ENCODE measurements around the gene MOSMO.

The MOSMO gene

GRCh38 chr16:22005746-22006145, 2.2 kb upstream of the MOSMO start:
- peaks cover 49% of the 10 kb centered on the region for H3K4me1 Mint-ChIP-seq
- H3K36me3 Mint-ChIP-seq (ENCODE audit: low read depth), result no peaks in the 10 kb centered on the region
- H3K27ac Mint-ChIP-seq, result no peak overlapping the region
- H3K27me3 Mint-ChIP-seq (ENCODE audit: low read depth), result peaks cover 15% of the 10 kb centered on the region
- H3K9me3 Mint-ChIP-seq, result no peaks in the 10 kb centered on the region
- H3K4me3 Mint-ChIP-seq, result peak overlapping the region; percentile 85 to 91 (median 90)
- no peak for TF ChIP-seq CTCF (IDR thresholded peaks at IDR 0.05; ENCODE audit: unreplicated experiment in 3 of 3)

- Mint-ChIP-seq H3K9me3 (no peaks in the 10 kb centered on the region), H3K27me3 (ENCODE audit: low read depth) (peaks cover 15% of the 10 kb centered on the region), H3K4me1 (peaks cover 42% of the 10 kb centered on the region), H3K4me3 (peak overlapping the region; percentile 85 to 91 (median 90)), H3K36me3 (ENCODE audit: low read depth) (no peaks in the 10 kb centered on the region), H3K27ac (peak overlapping the region in 1 of 3 experiments; percentile 69)
- no peak for TF ChIP-seq CTCF (IDR thresholded peaks at IDR 0.05; ENCODE audit: unreplicated experiment in 3 of 3)
These were observed 1.3 kb upstream of the MOSMO start for GRCh38 chr16:22006636-22007035.

GRCh38 chr16:22007159-22007508, 777 bp upstream of the MOSMO start:
- Mint-ChIP-seq H3K36me3 (ENCODE audit: low read depth) (no peaks in the 10 kb centered on the region), H3K4me1 (peaks cover 42% of the 10 kb centered on the region), H3K27me3 (ENCODE audit: low read depth) (peaks cover 15% of the 10 kb centered on the region), H3K4me3 (peak overlapping the region; percentile 85 to 91 (median 90)), H3K27ac (peak overlapping the region; percentile 0 to 69 (median 42)), H3K9me3 (no peaks in the 10 kb centered on the region)
- no peak for TF ChIP-seq CTCF (IDR thresholded peaks at IDR 0.05; ENCODE audit: unreplicated experiment in 3 of 3)

GRCh38 chr16:22008215-22009059, 526 bp downstream of the MOSMO start:
- Mint-ChIP-seq H3K9me3 (no peaks in the 10 kb centered on the region), H3K36me3 (ENCODE audit: low read depth) (no peaks in the 10 kb centered on the region), H3K4me3 (peak overlapping the region; percentile 87 to 95 (median 94)), H3K27ac (peak overlapping the region in 2 of 3 experiments; percentile 55), H3K4me1 (peaks cover 42% of the 10 kb centered on the region), H3K27me3 (ENCODE audit: low read depth) (peaks cover 15% of the 10 kb centered on the region)
- no peak for TF ChIP-seq CTCF (IDR thresholded peaks at IDR 0.05; ENCODE audit: unreplicated experiment in 3 of 3)

GRCh38 chr16:22010902-22011301, 3.0 kb downstream of the MOSMO start:
- Mint-ChIP-seq H3K36me3 (ENCODE audit: low read depth) (no peaks in the 10 kb centered on the region), H3K27me3 (ENCODE audit: low read depth) (no peaks in the 10 kb centered on the region), H3K27ac (no peak overlapping the region), H3K4me1 (peaks cover 36% of the 10 kb centered on the region), H3K4me3 (peak overlapping the region in 1 of 3 experiments; percentile 40), H3K9me3 (no peaks in the 10 kb centered on the region)
- TF ChIP-seq CTCF (IDR thresholded peaks at IDR 0.05; ENCODE audit: unreplicated experiment in 3 of 3), result no peak

GRCh38 chr16:22012241-22012640, 4.3 kb downstream of the MOSMO start:
- Mint-ChIP-seq H3K36me3 (ENCODE audit: low read depth) (no peaks in the 10 kb centered on the region), H3K27me3 (ENCODE audit: low read depth) (no peaks in the 10 kb centered on the region), H3K4me1 (peaks cover 38% of the 10 kb centered on the region), H3K9me3 (no peaks in the 10 kb centered on the region), H3K27ac (no peak overlapping the region), H3K4me3 (peak overlapping the region in 1 of 3 experiments; percentile 53)
- no peak for TF ChIP-seq CTCF (IDR thresholded peaks at IDR 0.05; ENCODE audit: unreplicated experiment in 3 of 3)
